ENCODE data around the gene KCNF1. TPM values are rescaled to one million over a fixed set of nuclear protein-coding genes. Genes with fewer than 3 reads are reported as not detected.

Gene KCNF1
- total and polyA plus RNA-seq, 2 experiments from 2014 or later = 0.75 to 1.3 TPM

DNA sequence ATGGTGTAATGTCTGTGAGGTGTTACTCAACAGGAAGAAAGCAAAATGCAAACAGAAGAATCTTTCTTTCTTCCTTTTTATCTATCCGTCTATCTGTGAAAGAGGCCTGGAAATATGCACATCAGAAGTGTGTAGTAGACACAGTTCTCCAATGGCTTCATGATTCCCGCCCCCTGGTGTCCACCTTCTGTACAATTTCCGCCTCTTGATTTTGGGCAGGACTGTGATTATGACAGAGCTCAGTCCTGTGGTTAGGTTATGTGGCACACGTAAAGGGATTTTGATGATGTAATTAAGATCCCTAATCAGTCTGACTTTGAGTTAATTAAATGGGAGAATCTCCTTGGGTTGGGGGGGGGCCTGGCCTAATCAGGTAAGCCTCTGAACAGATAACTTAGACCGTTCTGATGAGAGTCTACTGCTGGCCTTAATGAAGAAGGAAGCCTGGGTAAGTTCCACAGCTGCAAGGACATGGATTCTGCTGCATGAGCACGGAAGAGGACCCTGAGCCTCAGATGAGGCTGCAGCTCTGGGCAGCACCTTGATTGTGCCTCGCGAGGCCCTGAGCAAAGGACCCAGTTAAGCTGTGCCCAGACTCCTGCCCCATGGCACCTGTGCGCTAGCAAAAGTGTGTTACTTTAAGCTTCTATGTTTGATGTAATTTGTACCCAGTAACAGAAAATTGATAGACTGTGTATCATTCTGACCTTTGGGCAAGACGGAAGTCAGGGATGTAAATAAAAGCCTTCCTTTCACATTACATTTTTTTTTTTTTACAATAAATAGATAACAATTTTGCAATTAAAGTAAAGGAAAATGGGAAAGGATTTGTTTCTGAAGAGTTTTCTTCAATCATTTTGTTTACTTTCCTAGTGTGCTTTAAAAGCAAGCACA is 11.3 kb upstream of the KCNF1 start:
- peak; percentile 30 to 38 for DNase-seq (ENCODE audit: low read depth in 1 of 2, low spot score in 1 of 2)
- H3K4me3 ChIP-seq = no peak overlapping the region
- H3K4me1 ChIP-seq (ENCODE audit: low read depth) = no peaks in the 10 kb centered on the region
- TF ChIP-seq CTCF (IDR thresholded peaks at IDR 0.05; ENCODE audit: low read depth, low read length) = peak; percentile 39
- H3K27ac ChIP-seq = no peak overlapping the region
- no peaks in the 10 kb centered on the region for H3K36me3 ChIP-seq
- H3K27me3 ChIP-seq = no peaks in the 10 kb centered on the region
- H3K9me3 ChIP-seq (ENCODE audit: low read depth) = no peaks in the 10 kb centered on the region

GRCh38 chr2:10901160-10901939 is 10.4 kb upstream of the KCNF1 start:
- H3K9me3 ChIP-seq (ENCODE audit: low read depth) = no peaks in the 10 kb centered on the region
- H3K4me1 ChIP-seq (ENCODE audit: low read depth) = no peaks in the 10 kb centered on the region
- no peak overlapping the region for H3K27ac ChIP-seq
- H3K27me3 ChIP-seq = no peaks in the 10 kb centered on the region
- DNase-seq (ENCODE audit: low read depth in 1 of 2, low spot score in 1 of 2) = peak in 1 of 2 donors; percentile 40
- no peaks in the 10 kb centered on the region for H3K36me3 ChIP-seq
- TF ChIP-seq CTCF (IDR thresholded peaks at IDR 0.05; ENCODE audit: low read depth, low read length) = no peak
- H3K4me3 ChIP-seq = no peak overlapping the region

DNA sequence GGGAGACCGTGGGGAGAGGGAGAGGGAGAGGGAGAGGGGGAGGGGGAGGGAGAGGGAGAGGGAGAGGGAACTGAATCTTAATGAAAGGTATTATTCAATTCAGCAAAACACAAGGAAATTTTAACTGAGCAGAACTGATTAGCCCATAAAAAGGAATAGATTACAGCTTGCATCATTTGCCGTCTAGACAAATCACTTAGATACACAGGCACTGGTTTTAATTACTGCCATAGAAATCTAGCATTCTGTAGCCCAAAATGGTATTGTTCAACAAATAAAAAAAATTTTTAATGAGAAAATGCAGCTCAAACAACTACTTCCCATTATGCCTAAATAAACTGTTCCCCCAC is 7.9 kb upstream of the KCNF1 start:
- TF ChIP-seq CTCF (IDR thresholded peaks at IDR 0.05; ENCODE audit: low read depth, low read length) = no peak
- H3K27ac ChIP-seq = no peak overlapping the region
- no peak overlapping the region for H3K4me3 ChIP-seq
- no peaks in the 10 kb centered on the region for H3K9me3 ChIP-seq (ENCODE audit: low read depth)
- no peak for DNase-seq (ENCODE audit: low read depth in 1 of 2, low spot score in 1 of 2)
- H3K4me1 ChIP-seq (ENCODE audit: low read depth) = no peaks in the 10 kb centered on the region
- H3K27me3 ChIP-seq = no peaks in the 10 kb centered on the region
- H3K36me3 ChIP-seq = no peaks in the 10 kb centered on the region

GRCh38 chr2:10904455-10904854 is 7.3 kb upstream of the KCNF1 start:
- Histone ChIP-seq H3K36me3 (no peaks in the 10 kb centered on the region), H3K4me3 (no peak overlapping the region), H3K9me3 (ENCODE audit: low read depth) (no peaks in the 10 kb centered on the region), H3K27ac (no peak overlapping the region), H3K4me1 (ENCODE audit: low read depth) (no peaks in the 10 kb centered on the region), H3K27me3 (no peaks in the 10 kb centered on the region)
- no peak for TF ChIP-seq CTCF (IDR thresholded peaks at IDR 0.05; ENCODE audit: low read depth, low read length)
- no peak for DNase-seq (ENCODE audit: low read depth in 1 of 2, low spot score in 1 of 2)

- Histone ChIP-seq H3K9me3 (ENCODE audit: low read depth) (no peaks in the 10 kb centered on the region), H3K36me3 (no peaks in the 10 kb centered on the region), H3K27ac (no peak overlapping the region), H3K4me1 (ENCODE audit: low read depth) (no peaks in the 10 kb centered on the region), H3K4me3 (no peak overlapping the region), H3K27me3 (no peaks in the 10 kb centered on the region)
- DNase-seq (ENCODE audit: low read depth in 1 of 2, low spot score in 1 of 2) = no peak
- no peak for TF ChIP-seq CTCF (IDR thresholded peaks at IDR 0.05; ENCODE audit: low read depth, low read length)
These were observed 6.5 kb upstream of the KCNF1 start for GRCh38 chr2:10905006-10905861.

All from cardiac muscle cell (in vitro differentiated cells and primary cell).